ENCODE data around the gene TAOK1.

TAOK1 gene

GRCh38 chr17:29596811-29597210, 206.6 kb downstream of the TAOK1 start:
- DNase-seq = no peak

GRCh38 chr17:29597361-29598172, 207.4 kb downstream of the TAOK1 start:
- DNase-seq = no peak

All from NCI-H1105 treated with DMSO at 0.1 percent for 48 hours (cell line).